ENCODE results near the gene PLPP4.

Gene PLPP4

DNA sequence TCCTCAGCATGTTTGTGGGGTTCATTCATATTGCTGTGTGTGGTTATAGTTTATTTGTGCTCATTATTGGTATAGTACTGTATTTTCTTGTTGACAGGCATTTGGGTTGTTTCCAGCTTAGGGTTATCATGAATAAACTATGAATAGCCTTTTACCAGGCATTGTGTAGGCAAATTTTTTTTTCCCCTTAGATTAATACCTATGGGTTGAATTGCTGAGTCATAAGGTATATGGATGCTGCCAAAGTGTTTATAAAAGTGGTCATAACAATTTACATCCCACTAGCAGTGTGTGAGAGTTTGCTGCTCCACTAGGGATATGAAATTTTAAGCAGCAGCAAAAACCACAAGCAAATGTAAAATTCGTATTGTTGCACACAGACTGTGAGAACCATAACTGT is 175.0 kb downstream of the PLPP4 start:
- TF ChIP-seq, protein P1, sequence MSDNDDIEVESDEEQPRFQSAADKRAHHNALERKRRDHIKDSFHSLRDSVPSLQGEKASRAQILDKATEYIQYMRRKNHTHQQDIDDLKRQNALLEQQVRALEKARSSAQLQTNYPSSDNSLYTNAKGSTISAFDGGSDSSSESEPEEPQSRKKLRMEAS (IDR thresholded peaks at IDR 0.05; ENCODE audit: low read depth, low read length): no peak
- TF ChIP-seq MYC (IDR thresholded peaks at IDR 0.05; ENCODE audit: low read depth, low read length) (no peak), POLR2A (IDR thresholded peaks at IDR 0.05; ENCODE audit: extremely low read depth, insufficient read length) (no peak)
- TF ChIP-seq, protein P2, sequence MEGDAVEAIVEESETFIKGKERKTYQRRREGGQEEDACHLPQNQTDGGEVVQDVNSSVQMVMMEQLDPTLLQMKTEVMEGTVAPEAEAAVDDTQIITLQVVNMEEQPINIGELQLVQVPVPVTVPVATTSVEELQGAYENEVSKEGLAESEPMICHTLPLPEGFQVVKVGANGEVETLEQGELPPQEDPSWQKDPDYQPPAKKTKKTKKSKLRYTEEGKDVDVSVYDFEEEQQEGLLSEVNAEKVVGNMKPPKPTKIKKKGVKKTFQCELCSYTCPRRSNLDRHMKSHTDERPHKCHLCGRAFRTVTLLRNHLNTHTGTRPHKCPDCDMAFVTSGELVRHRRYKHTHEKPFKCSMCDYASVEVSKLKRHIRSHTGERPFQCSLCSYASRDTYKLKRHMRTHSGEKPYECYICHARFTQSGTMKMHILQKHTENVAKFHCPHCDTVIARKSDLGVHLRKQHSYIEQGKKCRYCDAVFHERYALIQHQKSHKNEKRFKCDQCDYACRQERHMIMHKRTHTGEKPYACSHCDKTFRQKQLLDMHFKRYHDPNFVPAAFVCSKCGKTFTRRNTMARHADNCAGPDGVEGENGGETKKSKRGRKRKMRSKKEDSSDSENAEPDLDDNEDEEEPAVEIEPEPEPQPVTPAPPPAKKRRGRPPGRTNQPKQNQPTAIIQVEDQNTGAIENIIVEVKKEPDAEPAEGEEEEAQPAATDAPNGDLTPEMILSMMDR (IDR thresholded peaks at IDR 0.05; ENCODE audit: low read depth, low read length): no peak
- H3K4me3 ChIP-seq (ENCODE audit: low read depth, low read length): no peak overlapping the region
- DNase-seq (ENCODE audit: low read depth): no peak

- TF ChIP-seq POLR2A (IDR thresholded peaks at IDR 0.05; ENCODE audit: extremely low read depth, insufficient read length): no peak
- TF ChIP-seq, protein P2 (IDR thresholded peaks at IDR 0.05; ENCODE audit: low read depth, low read length): no peak
- DNase-seq (ENCODE audit: low read depth): no peak
- no peak overlapping the region for H3K4me3 ChIP-seq (ENCODE audit: low read depth, low read length)
Measured at GRCh38 chr10:120632942-120633341, 175.9 kb downstream of the PLPP4 start.

DNA sequence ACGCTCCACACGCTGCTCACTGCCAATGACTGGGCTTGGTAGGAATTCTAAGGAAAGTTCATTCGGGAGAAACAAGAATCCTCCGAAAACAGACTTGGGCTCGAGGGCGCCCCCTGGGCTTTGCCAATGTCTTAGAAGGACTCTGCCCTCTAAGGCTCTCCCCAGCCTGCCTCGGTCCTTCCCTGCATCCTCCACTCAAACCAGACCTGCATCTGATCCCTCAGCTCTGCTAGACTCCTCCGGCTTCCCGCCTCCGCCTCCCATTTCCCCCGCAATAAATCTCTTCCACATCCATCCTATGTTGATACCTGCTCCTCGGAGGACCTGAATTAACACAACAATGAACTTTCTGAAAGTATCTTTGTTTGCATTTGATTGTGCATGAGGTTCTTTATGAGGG is 177.6 kb downstream of the PLPP4 start:
- no peak for TF ChIP-seq MYC (IDR thresholded peaks at IDR 0.05; ENCODE audit: low read depth, low read length)
- TF ChIP-seq, protein P2 (IDR thresholded peaks at IDR 0.05; ENCODE audit: low read depth, low read length): peak; percentile 53
- DNase-seq (ENCODE audit: low read depth): peak; percentile 10
- no peak overlapping the region for H3K4me3 ChIP-seq (ENCODE audit: low read depth, low read length)

Data from NB4 (cell line).